Endodermal cell (in vitro differentiated cells): ENCODE results near the gene SYPL1. TPM values are rescaled to one million over a fixed set of nuclear protein-coding genes. Genes with fewer than 3 reads are reported as not detected.
A peak's percentile ranks its signal among the peaks of the same experiment; 100 is the strongest.

Experiments
- DNase-seq: peaks from one replicate; pipeline ENCODE4 v3.0.0-alpha.2; 2017
- H3K27ac ChIP-seq: 2 replicates; pipeline ENCODE4 v1.5.1; 2013; ENCODE audit warnings: mild to moderate bottlenecking, low read depth, low read length, moderate library complexity
- H3K27me3 ChIP-seq: 2 replicates; pipeline ENCODE4 v1.6.1; 2013; ENCODE audit warnings: mild to moderate bottlenecking, low read length, moderate library complexity; ENCODE audit not compliant: insufficient read depth, control insufficient read depth, poor library complexity, severe bottlenecking
- H3K36me3 ChIP-seq: 2 replicates; pipeline ENCODE4 v1.7.0; 2013; ENCODE audit warnings: mild to moderate bottlenecking, low read length, moderate library complexity; ENCODE audit not compliant: control insufficient read depth, insufficient read depth
- H3K4me1 ChIP-seq: one replicate; pipeline ENCODE4 v1.7.0; 2013; ENCODE audit warnings: low read length; ENCODE audit not compliant: control insufficient read depth, insufficient read depth
- H3K4me3 ChIP-seq: 2 replicates; pipeline ENCODE4 v1.5.1; 2013; ENCODE audit warnings: mild to moderate bottlenecking, low read length, moderate library complexity
- H3K9ac ChIP-seq: 2 replicates; pipeline ENCODE4 v1.6.1; 2013; ENCODE audit warnings: mild to moderate bottlenecking, low read length, moderate library complexity; ENCODE audit not compliant: poor library complexity, severe bottlenecking; ENCODE audit errors: extremely low read depth
- H3K9me3 ChIP-seq: 2 replicates; pipeline ENCODE4 v1.6.1; 2013; ENCODE audit warnings: mild to moderate bottlenecking, low read length, moderate library complexity; ENCODE audit not compliant: control insufficient read depth
- H3K27ac Mint-ChIP-seq: 2 replicates; pipeline ENCODE4 v1.8.0; 2020; ENCODE audit warnings: mixed read lengths
- H3K27me3 Mint-ChIP-seq: 2 replicates; pipeline ENCODE4 v1.8.0; 2021; ENCODE audit warnings: mild to moderate bottlenecking, mixed read lengths; ENCODE audit not compliant: insufficient read depth
- H3K36me3 Mint-ChIP-seq: 2 replicates; pipeline ENCODE4 v1.8.0; 2020; ENCODE audit warnings: low read depth, mixed read lengths
- H3K4me1 Mint-ChIP-seq: 2 replicates; pipeline ENCODE4 v1.8.0; 2020; ENCODE audit warnings: mixed read lengths
- H3K4me3 Mint-ChIP-seq: 2 replicates; pipeline ENCODE4 v1.8.0; 2020; ENCODE audit warnings: mild to moderate bottlenecking, moderate library complexity, mixed read lengths
- H3K9me3 Mint-ChIP-seq: 2 replicates; pipeline ENCODE4 v1.8.0; 2020; ENCODE audit warnings: mild to moderate bottlenecking, mixed read lengths
- CTCF ChIP-seq: fragments of 200-600 bp; sonication (generic); conservative IDR thresholded peaks from 2 replicates; pipeline ENCODE4 v1.5.0; 2021; ENCODE audit warnings: antibody characterized with exemption, mild to moderate bottlenecking
- WGBS, 2 experiments: methylation state at CpG; one replicate each; pipeline versions ENCODE4 v1.1.5 to v1.1.7; 2013; ENCODE audit warnings: missing lambda C conversion rate in 2 of 2, mixed read lengths in 1 of 2; ENCODE audit not compliant: insufficient coverage in 1 of 2, insufficient read length in 1 of 2; 5-methylcytosine and 5-hydroxymethylcytosine counted together
- total RNA-seq, 2 donors: library from RNA; stranded (reverse); fragmentation: NEBNext Ultra II Directional in 1 of 2; extraction: Animal tissue kit (Norgen Biotek cat#: 25700) in 1 of 2; gene quantifications; 2 replicates in 1 of 2; 3 replicates in 1 of 2; pipeline ENCODE4 v1.2.1, GENCODE V29; 2021

The SYPL1 gene
- total RNA-seq, 2 donors from 2014 or later, result 74.8 to 76.7 TPM

GRCh38 chr7:106110238-106110560 lies 1.9 kb downstream of the SYPL1 start:
- Histone ChIP-seq H3K4me3 (peak overlapping the region; percentile 89), H3K4me1 (peaks cover 6% of the 10 kb centered on the region), H3K27me3 (no peaks in the 10 kb centered on the region), H3K9me3 (no peaks in the 10 kb centered on the region), H3K36me3 (no peaks in the 10 kb centered on the region), H3K27ac (no peak overlapping the region), H3K9ac (no peak overlapping the region)
- peaks cover 36% of the 10 kb centered on the region for H3K4me1 Mint-ChIP-seq
- no peaks in the 10 kb centered on the region for H3K9me3 Mint-ChIP-seq
- no peaks in the 10 kb centered on the region for H3K27me3 Mint-ChIP-seq
- DNase-seq, result no peak
- H3K36me3 Mint-ChIP-seq, result no peaks in the 10 kb centered on the region
- H3K4me3 Mint-ChIP-seq, result peak overlapping the region; percentile 79
- no peak for TF ChIP-seq CTCF
- no peak overlapping the region for H3K27ac Mint-ChIP-seq

DNA sequence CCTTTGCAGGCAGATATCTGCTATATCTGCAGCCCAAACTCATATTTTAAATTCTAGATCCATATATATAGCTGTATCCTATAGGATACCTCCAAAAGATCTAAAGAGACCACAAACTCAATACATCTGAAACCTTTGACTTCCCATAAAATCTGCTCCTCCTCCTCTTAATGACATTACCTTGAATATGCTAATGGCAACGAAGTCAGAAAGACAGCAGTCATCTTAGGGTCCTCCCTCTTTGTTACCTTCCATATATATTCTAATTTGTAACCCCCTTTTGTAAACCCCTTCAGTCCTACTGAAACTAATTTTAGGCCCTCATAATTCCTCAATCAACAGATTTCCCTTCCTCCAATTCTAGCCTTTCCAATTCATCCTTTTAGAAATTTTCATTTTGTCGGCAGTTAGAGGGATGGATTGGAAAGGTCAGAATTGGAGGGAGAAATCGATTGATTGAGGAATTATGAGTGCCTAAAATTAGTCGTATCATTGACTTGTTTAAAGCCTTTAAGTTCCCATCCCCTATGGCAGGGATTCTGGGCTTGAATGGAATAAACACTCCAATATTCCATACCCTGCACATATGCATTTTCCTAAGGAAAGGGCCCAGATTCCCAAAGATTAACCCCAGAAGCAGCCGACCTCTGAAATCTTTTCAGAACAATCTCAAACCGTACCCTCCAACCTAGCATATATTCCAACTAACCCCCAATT lies 2.4 kb downstream of the SYPL1 start:
- Histone ChIP-seq H3K4me3 (peak overlapping the region; percentile 89), H3K4me1 (peaks cover 6% of the 10 kb centered on the region), H3K36me3 (no peaks in the 10 kb centered on the region), H3K9me3 (no peaks in the 10 kb centered on the region), H3K27ac (no peak overlapping the region), H3K27me3 (no peaks in the 10 kb centered on the region), H3K9ac (no peak overlapping the region)
- peak overlapping the region; percentile 79 for H3K4me3 Mint-ChIP-seq
- no peaks in the 10 kb centered on the region for H3K36me3 Mint-ChIP-seq
- TF ChIP-seq CTCF, result no peak
- H3K9me3 Mint-ChIP-seq, result no peaks in the 10 kb centered on the region
- no peaks in the 10 kb centered on the region for H3K27me3 Mint-ChIP-seq
- no peak overlapping the region for H3K27ac Mint-ChIP-seq
- H3K4me1 Mint-ChIP-seq, result peaks cover 34% of the 10 kb centered on the region
- 75 to 76% methylated on average over 4 to 6 of the region's 6 CpGs for WGBS, 2 experiments
- DNase-seq, result no peak

GRCh38 chr7:106108991-106109390 lies 3.1 kb downstream of the SYPL1 start:
- WGBS, 2 experiments, result 79 to 86% methylated on average over 1 of the region's 1 CpG
- no peak for TF ChIP-seq CTCF
- Histone ChIP-seq H3K27me3 (no peaks in the 10 kb centered on the region), H3K4me1 (peaks cover 6% of the 10 kb centered on the region), H3K27ac (no peak overlapping the region), H3K36me3 (no peaks in the 10 kb centered on the region), H3K9me3 (no peaks in the 10 kb centered on the region), H3K9ac (no peak overlapping the region), H3K4me3 (peak overlapping the region; percentile 89)
- H3K27ac Mint-ChIP-seq, result no peak overlapping the region
- no peaks in the 10 kb centered on the region for H3K27me3 Mint-ChIP-seq
- DNase-seq, result no peak
- peaks cover 31% of the 10 kb centered on the region for H3K4me1 Mint-ChIP-seq
- no peaks in the 10 kb centered on the region for H3K9me3 Mint-ChIP-seq
- no peaks in the 10 kb centered on the region for H3K36me3 Mint-ChIP-seq
- H3K4me3 Mint-ChIP-seq, result no peak overlapping the region
